ENCODE results near the gene PIK3R3. TPM values are rescaled to one million over a fixed set of nuclear protein-coding genes. Genes with fewer than 3 reads are reported as not detected.

PIK3R3 gene
- total RNA-seq, 1 experiment from 2014 or later: 1.6 TPM

DNA sequence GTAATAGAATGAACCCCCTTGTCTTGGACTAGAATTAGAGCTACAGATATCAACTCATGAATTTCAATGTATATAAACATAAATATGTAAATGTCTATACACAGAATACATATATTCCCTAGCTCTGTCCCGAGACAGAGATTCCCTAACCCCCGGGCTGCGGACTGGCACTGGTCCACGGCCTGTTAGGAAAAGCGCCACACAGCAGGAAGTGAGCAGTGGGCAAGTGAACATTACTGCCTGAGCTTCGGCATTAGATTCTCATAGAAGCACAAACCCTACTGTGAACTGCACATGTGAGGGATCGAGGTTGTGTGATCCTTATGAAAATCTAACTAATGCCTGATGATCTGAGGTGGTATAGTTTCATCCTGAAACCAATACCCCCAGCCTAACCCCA is 51.2 kb downstream of the PIK3R3 start:
- H3K9me3 ChIP-seq (ENCODE audit: control insufficient read depth in 1 of 2, insufficient read depth in 1 of 2, low read depth in 1 of 2, low read length in 2 of 2): no peaks in the 10 kb centered on the region
- H4K20me1 ChIP-seq (ENCODE audit: insufficient read depth): no peaks in the 10 kb centered on the region
- no peak overlapping the region for H3K4me3 ChIP-seq (replicated peaks in 1 of 2; ENCODE audit: low read depth in 1 of 2, low read length in 2 of 2)
- H3K27ac ChIP-seq (ENCODE audit: low read depth, low read length): no peak overlapping the region
- ChIA-PET CTCF (no interaction called here), RAD21 (ENCODE audit: low non-redundant PET in 1 of 2, low total read pairs in 2 of 2, uncharacterized antibody in 2 of 2, unreplicated experiment in 2 of 2) (no interaction called here), POLR2A (no interaction called here)
- H3K9me2 ChIP-seq (ENCODE audit: insufficient read depth): no peaks in the 10 kb centered on the region
- no peak overlapping the region for H3K4me2 ChIP-seq (ENCODE audit: low read length)
- no peak for ATAC-seq
- DNase-seq (ENCODE audit: low read depth, low spot score): no peak
- no peaks in the 10 kb centered on the region for H3K27me3 ChIP-seq (ENCODE audit: insufficient read depth, low read length)
- H3K9ac ChIP-seq (ENCODE audit: low read length): no peak overlapping the region
- no peak overlapping the region for H2AFZ ChIP-seq (ENCODE audit: low read depth, low read length, poor library complexity, severe bottlenecking)
- BruUV-seq (replicated peaks): no TSS peak
- peaks cover 0 to 9% of the 10 kb centered on the region in 2 experiments; a peak in 1 of 4 replicates for H3K4me1 ChIP-seq (ENCODE audit: control insufficient read depth in 1 of 2, insufficient read depth in 2 of 2, low read length in 2 of 2)
- intact Hi-C loops (cut with micrococcal nuclease): no loop called here
- TF ChIP-seq EZH2phosphoT487 (IDR thresholded peaks at IDR 0.05; ENCODE audit: borderline replicate concordance): no peak
- TF ChIP-seq, protein P1, sequence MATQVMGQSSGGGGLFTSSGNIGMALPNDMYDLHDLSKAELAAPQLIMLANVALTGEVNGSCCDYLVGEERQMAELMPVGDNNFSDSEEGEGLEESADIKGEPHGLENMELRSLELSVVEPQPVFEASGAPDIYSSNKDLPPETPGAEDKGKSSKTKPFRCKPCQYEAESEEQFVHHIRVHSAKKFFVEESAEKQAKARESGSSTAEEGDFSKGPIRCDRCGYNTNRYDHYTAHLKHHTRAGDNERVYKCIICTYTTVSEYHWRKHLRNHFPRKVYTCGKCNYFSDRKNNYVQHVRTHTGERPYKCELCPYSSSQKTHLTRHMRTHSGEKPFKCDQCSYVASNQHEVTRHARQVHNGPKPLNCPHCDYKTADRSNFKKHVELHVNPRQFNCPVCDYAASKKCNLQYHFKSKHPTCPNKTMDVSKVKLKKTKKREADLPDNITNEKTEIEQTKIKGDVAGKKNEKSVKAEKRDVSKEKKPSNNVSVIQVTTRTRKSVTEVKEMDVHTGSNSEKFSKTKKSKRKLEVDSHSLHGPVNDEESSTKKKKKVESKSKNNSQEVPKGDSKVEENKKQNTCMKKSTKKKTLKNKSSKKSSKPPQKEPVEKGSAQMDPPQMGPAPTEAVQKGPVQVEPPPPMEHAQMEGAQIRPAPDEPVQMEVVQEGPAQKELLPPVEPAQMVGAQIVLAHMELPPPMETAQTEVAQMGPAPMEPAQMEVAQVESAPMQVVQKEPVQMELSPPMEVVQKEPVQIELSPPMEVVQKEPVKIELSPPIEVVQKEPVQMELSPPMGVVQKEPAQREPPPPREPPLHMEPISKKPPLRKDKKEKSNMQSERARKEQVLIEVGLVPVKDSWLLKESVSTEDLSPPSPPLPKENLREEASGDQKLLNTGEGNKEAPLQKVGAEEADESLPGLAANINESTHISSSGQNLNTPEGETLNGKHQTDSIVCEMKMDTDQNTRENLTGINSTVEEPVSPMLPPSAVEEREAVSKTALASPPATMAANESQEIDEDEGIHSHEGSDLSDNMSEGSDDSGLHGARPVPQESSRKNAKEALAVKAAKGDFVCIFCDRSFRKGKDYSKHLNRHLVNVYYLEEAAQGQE (IDR thresholded peaks at IDR 0.05; ENCODE audit: low read depth): no peak
- H3K36me3 ChIP-seq (ENCODE audit: control insufficient read depth in 1 of 2, insufficient read depth in 2 of 2, low read length in 2 of 2): no peaks in the 10 kb centered on the region
- H3K79me2 ChIP-seq (ENCODE audit: insufficient read depth, low read length): no peaks in the 10 kb centered on the region

DNA sequence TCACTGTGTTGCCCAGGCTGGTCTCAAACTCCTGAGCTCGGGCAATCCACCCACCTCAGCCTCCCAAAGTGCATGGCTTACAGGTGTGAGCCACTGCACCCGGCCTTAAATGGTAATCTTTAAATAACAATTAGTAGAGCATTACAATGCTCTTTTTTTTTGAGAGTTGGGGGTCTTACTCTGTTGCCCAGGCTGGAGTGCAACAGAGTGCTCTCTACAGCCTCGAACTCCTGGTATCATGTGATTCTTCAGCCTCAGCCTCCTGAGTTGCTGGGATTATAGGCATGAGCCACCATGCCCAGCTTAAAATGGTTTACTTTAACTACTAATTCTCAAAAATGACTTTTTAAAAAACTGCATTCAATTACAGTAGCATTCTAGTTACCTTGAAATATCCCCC is 52.2 kb downstream of the PIK3R3 start:
- H3K27ac ChIP-seq (ENCODE audit: low read depth, low read length): no peak overlapping the region
- no peak for ATAC-seq
- CTCF ChIA-PET: no interaction called here
- no peaks in the 10 kb centered on the region for H3K27me3 ChIP-seq (ENCODE audit: insufficient read depth, low read length)
- H3K4me3 ChIP-seq (replicated peaks in 1 of 2; ENCODE audit: low read depth in 1 of 2, low read length in 2 of 2): no peak overlapping the region
- H3K79me2 ChIP-seq (ENCODE audit: insufficient read depth, low read length): no peaks in the 10 kb centered on the region
- no peak for DNase-seq (ENCODE audit: low read depth, low spot score)
- no peaks in the 10 kb centered on the region for H3K9me3 ChIP-seq (ENCODE audit: control insufficient read depth in 1 of 2, insufficient read depth in 1 of 2, low read depth in 1 of 2, low read length in 2 of 2)
- H4K20me1 ChIP-seq (ENCODE audit: insufficient read depth): no peaks in the 10 kb centered on the region
- H3K9me2 ChIP-seq (ENCODE audit: insufficient read depth): no peaks in the 10 kb centered on the region
- no peak overlapping the region for H3K4me2 ChIP-seq (ENCODE audit: low read length)
- POLR2A ChIA-PET: no interaction called here
- intact Hi-C loops (cut with micrococcal nuclease): no loop called here
- no peaks in the 10 kb centered on the region for H3K36me3 ChIP-seq (ENCODE audit: control insufficient read depth in 1 of 2, insufficient read depth in 2 of 2, low read length in 2 of 2)
- H2AFZ ChIP-seq (ENCODE audit: low read depth, low read length, poor library complexity, severe bottlenecking): no peak overlapping the region
- RAD21 ChIA-PET (ENCODE audit: low non-redundant PET in 1 of 2, low total read pairs in 2 of 2, uncharacterized antibody in 2 of 2, unreplicated experiment in 2 of 2): no interaction called here
- peaks cover 0 to 9% of the 10 kb centered on the region in 2 experiments; a peak in 1 of 4 replicates for H3K4me1 ChIP-seq (ENCODE audit: control insufficient read depth in 1 of 2, insufficient read depth in 2 of 2, low read length in 2 of 2)
- H3K9ac ChIP-seq (ENCODE audit: low read length): no peak overlapping the region
- BruUV-seq (replicated peaks): no TSS peak
- TF ChIP-seq ELF1 (IDR thresholded peaks at IDR 0.05; ENCODE audit: borderline replicate concordance, low read depth) (no peak), POLR2AphosphoS5 (IDR thresholded peaks at IDR 0.05; ENCODE audit: low read depth, low read length) (no peak), SIN3A (IDR thresholded peaks at IDR 0.05; ENCODE audit: low read depth) (no peak), CBX3 (IDR thresholded peaks at IDR 0.05; ENCODE audit: low read depth) (no peak), JUND (IDR thresholded peaks at IDR 0.05) (no peak), POLR2A (IDR thresholded peaks at IDR 0.05; ENCODE audit: borderline replicate concordance, extremely low read depth, insufficient read depth, insufficient read length) (no peak), ZFX (IDR thresholded peaks at IDR 0.05) (no peak)
- TF ChIP-seq, protein P1 (IDR thresholded peaks at IDR 0.05; ENCODE audit: low read depth): no peak
- TF ChIP-seq, protein P2, sequence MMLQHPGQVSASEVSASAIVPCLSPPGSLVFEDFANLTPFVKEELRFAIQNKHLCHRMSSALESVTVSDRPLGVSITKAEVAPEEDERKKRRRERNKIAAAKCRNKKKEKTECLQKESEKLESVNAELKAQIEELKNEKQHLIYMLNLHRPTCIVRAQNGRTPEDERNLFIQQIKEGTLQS (IDR thresholded peaks at IDR 0.05): no peak
- TF ChIP-seq, protein P3, sequence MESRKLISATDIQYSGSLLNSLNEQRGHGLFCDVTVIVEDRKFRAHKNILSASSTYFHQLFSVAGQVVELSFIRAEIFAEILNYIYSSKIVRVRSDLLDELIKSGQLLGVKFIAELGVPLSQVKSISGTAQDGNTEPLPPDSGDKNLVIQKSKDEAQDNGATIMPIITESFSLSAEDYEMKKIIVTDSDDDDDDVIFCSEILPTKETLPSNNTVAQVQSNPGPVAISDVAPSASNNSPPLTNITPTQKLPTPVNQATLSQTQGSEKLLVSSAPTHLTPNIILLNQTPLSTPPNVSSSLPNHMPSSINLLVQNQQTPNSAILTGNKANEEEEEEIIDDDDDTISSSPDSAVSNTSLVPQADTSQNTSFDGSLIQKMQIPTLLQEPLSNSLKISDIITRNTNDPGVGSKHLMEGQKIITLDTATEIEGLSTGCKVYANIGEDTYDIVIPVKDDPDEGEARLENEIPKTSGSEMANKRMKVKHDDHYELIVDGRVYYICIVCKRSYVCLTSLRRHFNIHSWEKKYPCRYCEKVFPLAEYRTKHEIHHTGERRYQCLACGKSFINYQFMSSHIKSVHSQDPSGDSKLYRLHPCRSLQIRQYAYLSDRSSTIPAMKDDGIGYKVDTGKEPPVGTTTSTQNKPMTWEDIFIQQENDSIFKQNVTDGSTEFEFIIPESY (IDR thresholded peaks at IDR 0.05; ENCODE audit: extremely low read depth, insufficient replicate concordance, low read length): no peak
